ENCODE data around the gene FCHO1. TPM values are rescaled to one million over a fixed set of nuclear protein-coding genes. Genes with fewer than 3 reads are reported as not detected.

FCHO1 gene
- total RNA-seq, 1 donor from 2014 or later, result 2.6 TPM

DNA sequence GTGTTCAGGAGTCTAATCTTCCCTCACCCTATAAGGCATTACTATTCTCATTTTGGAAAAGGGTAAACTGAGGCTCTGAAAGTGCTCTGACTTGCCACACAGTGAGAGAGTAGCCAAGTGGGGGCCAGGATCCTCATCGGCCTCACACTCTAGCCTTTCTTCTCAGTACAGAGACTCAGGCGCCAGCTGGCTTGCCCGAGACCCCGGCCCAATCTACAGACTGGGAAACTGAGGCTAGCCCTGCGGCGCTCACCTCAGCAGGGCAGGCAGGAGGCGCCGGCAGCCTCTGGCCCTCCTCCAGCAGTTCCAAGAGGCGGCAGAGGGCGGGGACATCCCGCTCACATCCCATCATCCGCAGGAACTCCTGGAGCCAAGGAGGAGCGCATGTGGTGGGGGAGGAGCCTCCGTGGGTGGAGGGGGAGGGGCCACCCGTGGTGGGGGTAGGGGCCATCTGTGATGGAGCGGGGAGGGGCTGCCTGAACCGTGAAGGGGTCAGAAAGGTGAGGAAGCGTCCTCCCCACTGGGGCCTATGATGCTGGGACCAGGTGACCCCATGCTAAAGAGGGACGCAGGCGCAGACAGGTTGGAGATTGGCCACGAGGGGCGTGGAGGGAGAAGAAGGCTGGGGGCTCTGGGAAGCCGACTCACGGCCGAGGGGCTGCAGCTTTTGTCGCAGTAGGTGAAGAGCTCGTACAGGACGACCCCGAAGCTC lies 78.7 kb downstream of the FCHO1 start:
- no peak for DNase-seq (ENCODE audit: low spot score)

DNA sequence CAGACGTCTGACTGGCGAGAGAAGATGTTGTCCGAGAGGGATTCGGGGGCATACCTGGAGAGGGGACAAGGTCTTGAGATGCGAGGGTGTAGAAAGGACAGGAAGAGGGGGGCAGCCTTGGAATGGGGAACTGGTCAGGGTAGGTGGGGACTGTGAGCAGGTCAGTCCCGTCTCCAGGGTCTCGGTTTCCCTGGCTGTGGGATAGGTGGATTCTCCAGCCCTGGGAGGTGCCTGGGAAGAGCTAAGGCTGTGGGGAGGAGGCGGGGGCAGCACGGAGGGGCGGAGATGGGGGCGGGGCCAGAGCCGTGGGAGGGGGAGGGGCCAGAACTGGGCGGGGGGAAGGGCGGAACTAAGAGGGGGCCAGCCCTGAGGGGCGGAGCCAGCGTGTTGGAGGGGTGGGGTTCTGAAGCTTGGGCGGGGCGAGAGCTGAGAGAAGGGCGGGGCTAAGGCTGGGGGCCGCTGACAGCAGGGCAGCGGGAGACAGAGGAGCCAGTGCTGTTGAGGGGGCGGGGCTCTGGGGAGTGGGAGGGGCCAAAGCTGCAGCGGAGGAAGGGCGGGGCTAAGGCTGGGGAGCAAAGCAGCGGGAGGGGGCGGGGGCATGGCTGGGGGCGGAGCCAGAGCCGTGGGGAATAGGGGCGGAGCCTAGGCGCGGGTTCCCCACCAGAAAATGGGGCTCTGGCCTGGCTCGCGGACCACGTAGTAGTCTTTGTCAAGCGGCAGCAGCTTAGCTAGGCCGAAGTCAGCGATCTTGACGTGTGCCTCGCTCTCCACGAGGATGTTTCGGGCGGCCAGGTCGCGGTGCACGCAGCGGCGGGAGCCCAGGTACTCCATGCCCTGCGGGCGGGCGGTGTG lies 79.5 kb downstream of the FCHO1 start:
- no peak for DNase-seq (ENCODE audit: low spot score)

DNA sequence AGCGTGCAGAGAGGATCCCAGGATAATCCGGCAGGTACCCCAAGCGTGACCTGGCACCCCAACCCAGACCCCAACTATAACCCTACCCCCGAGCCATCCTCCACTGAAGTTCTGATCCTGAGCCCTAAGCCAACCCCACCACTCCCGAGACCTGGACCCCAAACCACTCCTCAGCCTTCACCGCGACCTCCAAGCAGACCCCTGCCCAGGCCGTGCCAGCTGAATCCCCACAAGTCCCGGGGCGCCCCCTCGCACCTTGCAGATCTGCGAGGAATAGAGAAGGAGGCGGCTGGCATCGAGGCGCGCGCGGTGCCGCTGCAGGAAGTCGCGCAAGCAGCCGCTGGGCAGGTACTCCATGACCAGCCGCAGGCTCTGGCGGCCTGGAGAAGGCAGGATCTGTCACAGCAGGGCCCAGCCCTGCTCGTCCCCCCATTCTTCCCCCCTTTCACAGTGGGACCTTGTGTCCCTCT lies 80.2 kb downstream of the FCHO1 start:
- DNase-seq (ENCODE audit: low spot score), result no peak

DNA sequence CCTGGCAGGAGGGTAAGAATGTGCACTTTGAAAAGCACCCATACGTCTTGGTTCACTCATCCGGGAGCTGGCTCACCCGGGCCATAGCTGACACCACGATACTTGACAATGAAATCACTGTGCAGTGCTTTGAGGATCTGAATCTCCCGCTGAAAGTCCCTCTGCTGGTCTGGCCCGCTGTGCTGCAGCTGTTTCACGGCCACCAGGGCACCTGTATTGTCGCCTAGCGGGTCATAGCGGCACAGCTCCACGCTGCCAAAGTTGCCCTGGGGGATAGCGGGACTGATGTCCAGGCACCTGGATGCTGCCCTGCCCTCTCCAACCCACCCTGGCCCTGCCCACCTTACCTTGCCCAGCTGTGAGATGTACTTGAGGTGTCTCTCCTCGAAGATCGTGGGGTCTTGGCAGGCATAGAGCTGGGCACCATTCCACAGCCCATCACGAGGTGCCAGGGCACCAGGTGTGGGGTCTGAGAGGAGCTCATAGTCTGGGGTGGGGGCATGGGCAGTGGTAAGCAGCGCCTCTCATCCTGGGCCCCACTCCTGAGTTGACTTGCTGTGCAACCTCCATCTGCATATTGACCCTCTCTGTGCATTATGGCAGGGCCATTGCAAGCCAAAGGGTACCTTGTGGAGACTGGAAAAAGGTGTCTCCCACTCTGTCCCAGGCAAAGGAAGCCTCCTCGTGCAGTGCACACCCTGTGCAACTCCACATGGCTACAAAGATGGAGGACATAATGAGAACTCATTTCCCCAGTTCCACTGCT lies 81.3 kb downstream of the FCHO1 start:
- no peak for DNase-seq (ENCODE audit: low spot score)

DNA sequence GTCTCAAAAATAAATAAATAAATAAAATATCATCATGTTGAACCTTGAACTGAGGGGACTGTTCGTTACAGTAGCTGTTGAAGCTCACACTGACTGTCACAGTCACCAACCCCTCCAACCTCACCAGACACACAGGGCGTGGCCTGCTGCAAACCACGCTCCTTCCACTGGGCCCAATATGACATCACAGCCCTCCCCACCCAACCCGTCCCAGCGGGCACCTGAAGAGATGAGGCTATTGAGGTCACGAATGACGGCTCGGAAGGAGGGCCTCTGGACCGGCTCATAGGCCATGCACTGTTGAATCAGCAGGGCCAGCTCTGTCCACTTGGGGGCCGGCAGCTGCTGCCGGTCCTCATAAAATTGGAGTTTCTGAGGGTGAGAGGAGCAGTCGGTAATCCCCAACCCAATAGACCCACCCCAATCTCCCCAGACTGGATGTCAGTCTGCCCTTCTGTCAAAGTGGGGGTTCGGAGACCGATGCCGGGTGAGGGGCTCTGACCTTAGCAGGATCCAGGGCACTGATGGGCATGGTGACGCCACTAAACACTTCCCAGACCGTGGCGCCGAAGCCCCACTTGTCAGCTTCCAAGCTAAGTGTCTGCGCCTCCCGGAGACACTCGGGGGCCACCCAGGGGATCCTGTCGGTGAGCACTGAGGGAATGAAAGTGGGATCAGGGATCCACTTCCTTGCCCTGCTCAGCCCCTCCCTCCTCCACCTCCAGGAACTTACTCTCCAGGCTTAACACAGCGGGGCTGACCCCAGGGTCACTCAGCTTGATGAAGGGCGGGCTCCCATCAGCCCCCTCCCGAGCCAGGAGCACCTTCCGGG lies 83.3 kb downstream of the FCHO1 start:
- DNase-seq (ENCODE audit: low spot score), result no peak

DNA sequence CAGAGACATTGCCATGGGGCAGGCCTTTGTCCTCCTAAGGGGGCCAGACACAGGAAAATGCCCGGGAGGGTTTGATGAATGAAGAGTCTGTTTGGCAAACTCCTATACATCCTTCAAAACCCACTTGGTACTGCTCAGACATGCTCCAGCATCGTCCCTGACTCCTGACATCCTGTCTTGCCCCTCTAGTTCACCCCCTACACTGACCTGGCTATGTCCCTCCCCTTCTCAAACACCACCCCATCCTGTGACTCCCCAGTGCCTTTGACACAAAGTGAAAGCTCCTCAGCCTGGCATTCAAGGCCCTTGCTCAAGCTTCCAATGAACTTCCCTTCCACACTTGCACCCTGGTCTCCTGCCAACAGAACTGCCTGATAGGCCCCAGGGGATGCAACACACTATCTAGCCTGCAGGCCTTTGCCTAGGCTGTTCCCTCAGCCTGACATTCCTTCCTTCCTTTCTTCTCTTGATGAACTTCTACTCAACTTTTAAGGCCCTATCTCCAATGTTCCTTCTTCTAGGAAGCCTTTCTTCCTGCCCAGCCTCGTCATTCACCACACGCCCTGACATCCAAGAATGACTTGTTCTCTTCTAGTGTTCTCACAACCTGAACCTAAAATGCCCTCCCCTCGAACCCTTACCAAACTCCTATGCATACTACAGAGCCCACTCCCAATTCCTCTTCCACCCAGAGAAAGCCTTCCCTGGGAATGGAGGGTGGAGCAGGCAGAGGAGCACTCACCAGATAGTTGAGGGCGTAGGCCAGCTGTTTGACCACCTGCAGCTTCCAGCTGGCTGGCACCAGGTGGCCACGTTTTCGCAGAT lies 84.1 kb downstream of the FCHO1 start:
- DNase-seq (ENCODE audit: low spot score), result no peak

DNA sequence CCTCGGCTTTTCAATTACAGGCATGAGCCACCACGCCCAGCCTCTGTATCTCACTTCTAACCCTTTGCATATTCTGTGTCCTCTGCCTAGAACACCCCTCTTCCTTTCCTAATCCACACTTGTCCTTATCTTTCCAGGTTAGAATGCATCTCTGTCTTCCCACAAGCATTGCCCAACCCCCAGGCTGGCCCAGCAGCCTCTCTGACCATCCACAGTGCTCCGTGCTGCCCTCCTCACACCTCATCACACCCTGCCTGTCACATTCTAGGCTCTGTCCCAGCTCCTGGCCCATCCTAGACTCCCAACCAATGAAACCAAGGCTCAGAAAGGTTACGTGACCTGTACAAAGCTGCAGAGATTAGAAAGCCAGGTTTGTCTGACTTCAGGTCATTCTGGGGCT lies 85.3 kb downstream of the FCHO1 start:
- DNase-seq (ENCODE audit: low spot score), result no peak

DNA sequence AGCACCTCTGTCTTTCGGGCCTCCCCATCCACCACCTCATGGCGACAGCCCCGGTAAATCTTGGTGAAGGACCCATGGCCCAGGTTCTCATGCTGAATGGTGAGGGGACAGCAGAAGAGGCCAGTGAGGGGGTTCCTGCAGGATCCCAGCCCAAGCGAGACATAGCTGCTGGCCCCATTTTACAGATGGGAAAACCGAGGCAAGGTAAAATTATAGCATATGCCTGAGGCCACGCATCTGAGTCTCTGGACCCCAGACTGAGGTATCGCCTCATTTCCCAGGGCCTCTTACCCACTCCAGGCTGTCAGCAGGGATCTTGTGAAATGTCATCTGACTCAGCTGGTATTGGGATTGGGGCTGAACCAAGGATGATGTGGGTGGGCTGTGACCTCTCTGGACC lies 86.7 kb downstream of the FCHO1 start:
- no peak for DNase-seq (ENCODE audit: low spot score)

Other genes with a start within 250 kb of the FCHO1 start
- 66.9 TPM for gene PGLS, start 239.8 kb upstream of the FCHO1 start, total RNA-seq
- 117 TPM for gene COLGALT1, start 195.8 kb upstream of the FCHO1 start, total RNA-seq
- gene UNC13A, start 63.1 kb upstream of the FCHO1 start, total RNA-seq, result 0.10 TPM
- gene MAP1S, start 32.0 kb upstream of the FCHO1 start, total RNA-seq, result 71.1 TPM
- gene B3GNT3, start 43.7 kb downstream of the FCHO1 start, total RNA-seq, result 0.32 TPM
- gene INSL3, start 70.0 kb downstream of the FCHO1 start, total RNA-seq, result 0.61 TPM
- gene JAK3, start 96.5 kb downstream of the FCHO1 start, total RNA-seq, result 20.1 TPM
- gene RPL18A, start 108.4 kb downstream of the FCHO1 start, total RNA-seq, result 1,467 TPM
- gene SLC5A5, start 120.5 kb downstream of the FCHO1 start, total RNA-seq, result 0.22 TPM
- gene CCDC124, start 181.5 kb downstream of the FCHO1 start, total RNA-seq, result 78.9 TPM
- gene KCNN1, start 215.6 kb downstream of the FCHO1 start, total RNA-seq, result 0.13 TPM